ENCODE measurements around the gene PPP1R11.

PPP1R11 gene

DNA sequence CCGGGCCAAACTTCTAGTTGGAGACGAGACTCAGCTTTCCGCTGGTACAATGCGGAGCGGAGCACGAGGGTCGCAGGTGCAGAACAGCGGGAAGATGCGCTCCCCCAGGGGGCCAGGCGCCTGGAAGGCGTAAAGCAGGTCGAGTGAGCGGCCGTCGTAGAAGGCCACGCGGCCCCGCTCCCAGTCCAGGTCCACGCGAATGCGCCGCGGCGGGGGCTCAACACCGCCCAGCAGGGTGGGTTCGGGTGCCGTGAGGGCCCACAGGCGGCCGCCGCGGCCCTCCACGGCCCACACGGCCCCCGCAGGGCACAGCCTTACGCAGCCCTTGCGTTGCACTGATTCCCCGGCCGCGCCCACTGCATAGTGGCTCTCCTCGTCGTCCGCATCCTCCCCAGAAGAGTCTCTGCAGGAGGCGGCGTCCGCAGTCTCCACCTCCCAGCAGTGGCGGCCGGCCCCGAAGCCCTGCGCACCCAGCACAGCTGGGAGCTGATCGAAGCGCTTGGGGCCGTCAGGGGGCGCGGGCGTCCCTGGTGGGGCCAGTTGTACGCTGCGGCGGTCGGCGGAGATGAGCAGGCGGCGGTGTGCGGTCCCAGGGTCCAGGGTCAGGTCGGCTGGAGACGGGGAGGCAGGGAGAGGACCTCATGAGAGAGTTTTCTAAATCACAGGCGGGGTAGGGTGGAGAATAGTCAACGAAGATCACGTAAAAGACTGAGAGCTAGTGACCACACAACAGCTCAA is 4.3 kb downstream of the PPP1R11 start:
- Histone ChIP-seq H3K79me2 (ENCODE audit: control insufficient read depth, insufficient read depth, low read length) (no peaks in the 10 kb centered on the region), H3K36me3 (ENCODE audit: control insufficient read depth, insufficient read depth, low read length) (no peaks in the 10 kb centered on the region), H3K4me1 (ENCODE audit: control insufficient read depth, low read depth, low read length) (no peaks in the 10 kb centered on the region), H4K5ac (ENCODE audit: low read length) (no peak overlapping the region), H2BK5ac (ENCODE audit: low read length) (no peak overlapping the region), H2BK120ac (ENCODE audit: low read depth, low read length) (no peak overlapping the region), H3K18ac (ENCODE audit: low read length) (no peak overlapping the region), H3K27me3 (ENCODE audit: insufficient read depth, low read length, poor library complexity) (peaks cover 53% of the 10 kb centered on the region), H2AK5ac (ENCODE audit: low read length) (no peak overlapping the region), H3K56ac (ENCODE audit: low read length) (peak overlapping the region; percentile 34), H3K79me1 (ENCODE audit: low read length) (no peaks in the 10 kb centered on the region), H3K23ac (ENCODE audit: low read length) (no peak overlapping the region), H3K4me3 (ENCODE audit: low read length) (no peak overlapping the region), H3K4me2 (ENCODE audit: low read length) (peak overlapping the region; percentile 5), H3K4ac (ENCODE audit: low read depth, low read length) (no peak overlapping the region), H2BK15ac (replicated peaks; ENCODE audit: low read depth) (no peak overlapping the region), H3K27ac (ENCODE audit: low read depth, low read length) (no peak overlapping the region), H3K9ac (ENCODE audit: low read length) (no peak overlapping the region), H4K8ac (ENCODE audit: low read depth, low read length) (no peak overlapping the region)
- DNase-seq: no peak
- WGBS (ENCODE audit: extremely low coverage, insufficient coverage, low lambda C conversion rate): no CpG with 5 or more reads among the region's 68 CpGs

DNA sequence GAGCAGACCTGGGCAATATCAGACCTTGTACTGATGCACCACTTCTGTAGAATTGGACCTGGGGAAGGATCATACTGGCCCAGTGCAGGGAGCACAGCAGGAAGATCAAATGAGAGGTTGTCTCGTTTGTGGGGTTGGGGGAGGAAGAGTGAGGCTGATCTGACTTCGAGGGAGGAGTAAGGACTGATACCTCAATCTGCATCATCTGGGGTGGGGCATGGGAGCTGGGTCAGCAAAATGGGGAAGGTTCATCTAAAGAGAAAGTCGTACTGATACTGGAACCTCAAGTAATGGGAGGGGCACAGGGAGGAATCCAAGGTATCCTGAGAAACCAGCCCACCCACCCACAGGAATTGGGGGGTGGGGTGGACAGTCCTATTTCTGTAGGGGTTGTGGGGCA is 4.9 kb downstream of the PPP1R11 start:
- Histone ChIP-seq H3K4ac (ENCODE audit: low read depth, low read length) (no peak overlapping the region), H4K8ac (ENCODE audit: low read depth, low read length) (no peak overlapping the region), H3K79me1 (ENCODE audit: low read length) (no peaks in the 10 kb centered on the region), H3K9ac (ENCODE audit: low read length) (no peak overlapping the region), H3K18ac (ENCODE audit: low read length) (no peak overlapping the region), H2BK120ac (ENCODE audit: low read depth, low read length) (no peak overlapping the region), H3K4me1 (ENCODE audit: control insufficient read depth, low read depth, low read length) (no peaks in the 10 kb centered on the region), H3K79me2 (ENCODE audit: control insufficient read depth, insufficient read depth, low read length) (no peaks in the 10 kb centered on the region), H3K36me3 (ENCODE audit: control insufficient read depth, insufficient read depth, low read length) (no peaks in the 10 kb centered on the region), H2BK15ac (replicated peaks; ENCODE audit: low read depth) (no peak overlapping the region), H3K4me3 (ENCODE audit: low read length) (no peak overlapping the region), H3K27me3 (ENCODE audit: insufficient read depth, low read length, poor library complexity) (peaks cover 53% of the 10 kb centered on the region), H3K23ac (ENCODE audit: low read length) (no peak overlapping the region), H3K4me2 (ENCODE audit: low read length) (no peak overlapping the region), H3K27ac (ENCODE audit: low read depth, low read length) (no peak overlapping the region), H4K5ac (ENCODE audit: low read length) (no peak overlapping the region), H3K56ac (ENCODE audit: low read length) (no peak overlapping the region), H2AK5ac (ENCODE audit: low read length) (no peak overlapping the region), H2BK5ac (ENCODE audit: low read length) (no peak overlapping the region)
- WGBS (ENCODE audit: extremely low coverage, insufficient coverage, low lambda C conversion rate): no CpG with 5 or more reads among the region's 3 CpGs
- no peak for DNase-seq

DNA sequence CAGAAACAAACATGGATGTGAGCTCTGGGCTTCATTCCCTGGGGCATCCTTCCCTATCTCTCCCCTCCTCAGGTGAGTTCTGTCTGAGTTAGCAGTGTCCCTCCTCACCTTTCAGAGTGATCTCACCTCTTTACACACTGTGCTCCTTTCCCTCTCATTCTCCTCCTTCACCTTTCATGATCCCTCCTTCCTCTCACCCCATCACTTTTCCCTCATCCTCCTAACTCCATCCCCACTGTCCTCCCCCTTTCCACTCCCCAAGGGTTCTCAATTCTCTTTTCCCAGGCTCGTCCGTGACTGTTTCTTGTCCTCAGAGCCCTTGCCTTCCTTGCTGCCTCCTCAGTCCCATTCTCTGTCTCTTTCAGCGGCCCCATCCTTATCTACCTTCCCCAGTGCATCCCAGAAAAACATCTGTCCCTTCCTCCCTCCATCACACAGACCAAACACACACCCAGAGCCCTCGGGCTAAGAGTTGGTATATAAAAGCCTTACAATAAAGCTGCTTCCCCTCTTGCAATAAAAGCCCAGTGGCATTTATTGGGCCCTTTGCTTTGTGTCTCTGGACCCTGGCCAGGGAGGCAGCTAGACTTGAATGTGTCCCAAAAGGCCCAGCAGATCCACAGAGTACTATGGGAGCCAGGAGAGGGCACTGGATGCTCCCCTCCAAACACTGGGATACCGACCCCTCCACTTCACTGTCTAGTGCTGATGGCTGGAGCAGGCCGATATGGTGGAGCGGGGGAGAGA is 6.7 kb downstream of the PPP1R11 start:
- WGBS (ENCODE audit: extremely low coverage, insufficient coverage, low lambda C conversion rate): no CpG with 5 or more reads among the region's 7 CpGs
- Histone ChIP-seq H3K4me3 (ENCODE audit: low read length) (no peak overlapping the region), H3K79me2 (ENCODE audit: control insufficient read depth, insufficient read depth, low read length) (no peaks in the 10 kb centered on the region), H2BK5ac (ENCODE audit: low read length) (no peak overlapping the region), H3K79me1 (ENCODE audit: low read length) (no peaks in the 10 kb centered on the region), H2BK15ac (replicated peaks; ENCODE audit: low read depth) (no peak overlapping the region), H3K4ac (ENCODE audit: low read depth, low read length) (no peak overlapping the region), H3K27me3 (ENCODE audit: insufficient read depth, low read length, poor library complexity) (peaks cover 59% of the 10 kb centered on the region), H3K4me2 (ENCODE audit: low read length) (no peak overlapping the region), H3K4me1 (ENCODE audit: control insufficient read depth, low read depth, low read length) (no peaks in the 10 kb centered on the region), H3K56ac (ENCODE audit: low read length) (no peak overlapping the region), H4K5ac (ENCODE audit: low read length) (no peak overlapping the region), H3K18ac (ENCODE audit: low read length) (no peak overlapping the region), H3K27ac (ENCODE audit: low read depth, low read length) (no peak overlapping the region), H2BK120ac (ENCODE audit: low read depth, low read length) (no peak overlapping the region), H2AK5ac (ENCODE audit: low read length) (no peak overlapping the region), H3K23ac (ENCODE audit: low read length) (no peak overlapping the region), H3K9ac (ENCODE audit: low read length) (no peak overlapping the region), H4K8ac (ENCODE audit: low read depth, low read length) (no peak overlapping the region), H3K36me3 (ENCODE audit: control insufficient read depth, insufficient read depth, low read length) (no peaks in the 10 kb centered on the region)
- DNase-seq: no peak

DNA sequence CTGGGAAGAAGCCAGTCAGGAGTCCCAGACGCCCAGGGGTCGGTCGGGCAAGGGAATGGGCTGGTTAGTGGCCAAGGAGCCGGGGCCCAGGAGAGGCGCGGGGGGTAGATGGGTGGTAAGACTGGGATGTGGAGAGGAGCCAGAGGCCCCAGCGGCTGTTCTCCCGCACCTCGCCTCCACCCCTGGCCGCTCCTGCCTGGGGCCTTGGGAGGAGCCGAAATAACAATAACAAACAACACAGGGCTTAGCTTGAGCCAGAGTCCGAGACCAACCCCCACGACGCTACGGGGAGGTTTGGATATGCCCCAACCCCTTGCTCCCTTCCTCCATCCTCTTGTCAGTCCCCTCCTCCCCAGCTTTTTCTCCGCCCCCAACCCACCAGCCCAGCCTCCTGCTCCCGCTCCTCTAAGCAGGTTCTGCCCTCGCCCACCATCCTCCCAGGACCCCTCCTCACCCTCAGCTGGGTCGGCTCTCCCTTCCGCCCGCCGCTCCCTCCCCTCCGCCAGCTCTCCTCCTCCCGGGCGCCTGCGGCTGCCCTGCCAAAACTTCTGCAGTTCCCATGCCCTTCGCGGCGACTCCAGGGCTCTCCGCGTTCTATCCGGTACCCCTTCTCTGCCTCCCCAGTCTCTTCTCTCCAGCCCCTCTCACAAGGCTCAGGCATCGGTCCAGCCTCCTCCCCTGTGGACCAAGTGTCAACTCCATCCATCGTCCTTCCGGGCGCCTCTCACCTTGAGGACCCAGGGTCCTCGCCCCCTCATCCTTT is 7.5 kb downstream of the PPP1R11 start:
- H3K4ac ChIP-seq (ENCODE audit: low read depth, low read length): no peak overlapping the region

DNA sequence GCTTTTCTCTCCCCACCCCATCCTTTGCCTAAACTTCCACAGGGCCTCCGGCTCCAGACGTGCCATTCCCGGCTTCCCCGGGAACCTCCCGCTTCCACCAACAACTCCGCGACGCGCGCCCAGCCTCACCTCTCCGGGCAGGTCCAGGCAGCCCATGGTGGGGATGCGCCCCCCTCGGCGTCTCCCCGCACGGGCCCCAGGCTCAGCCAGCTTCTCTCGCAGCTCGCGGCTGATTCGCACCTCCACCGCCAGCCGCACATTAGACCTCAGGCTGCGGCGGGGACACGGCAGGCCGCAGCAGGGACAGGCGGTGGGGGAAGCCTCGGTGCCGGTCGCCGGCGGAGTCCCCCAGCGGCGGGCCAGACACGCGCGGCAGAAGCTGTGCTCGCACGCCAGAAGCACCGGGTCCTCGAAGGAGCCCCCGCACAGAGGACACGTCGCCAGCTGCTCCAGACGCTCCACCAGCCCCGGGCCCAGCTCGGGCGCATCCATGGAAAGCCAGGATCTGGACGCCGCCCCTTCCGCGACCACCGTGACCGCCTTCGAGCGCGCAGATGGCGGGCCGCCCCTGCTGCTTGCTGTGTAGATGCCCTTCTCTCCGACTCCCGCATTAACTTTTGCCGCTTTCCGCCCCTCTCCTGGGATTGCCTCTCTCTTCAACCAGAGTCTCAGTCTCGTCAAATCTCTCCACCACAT is 8.2 kb downstream of the PPP1R11 start, which contains the start of gene RNF39:
RNF39 (minus strand) TSS at position 676 of the 696 bp plus-strand sequence; CDS start at position 492, 184 bp downstream.
- H3K36me3 ChIP-seq (ENCODE audit: control insufficient read depth, insufficient read depth, low read length): no peaks in the 10 kb centered on the region
- H4K5ac ChIP-seq (ENCODE audit: low read length): no peak within 1 kb of the TSS
- H3K23ac ChIP-seq (ENCODE audit: low read length): no peak within 1 kb of the TSS
- no peak within 1 kb of the TSS for H3K18ac ChIP-seq (ENCODE audit: low read length)
- H2BK120ac ChIP-seq (ENCODE audit: low read depth, low read length): no peak within 1 kb of the TSS
- no CpG with 5 or more reads among the region's 64 CpGs for WGBS (ENCODE audit: extremely low coverage, insufficient coverage, low lambda C conversion rate)
- peak within 1 kb of the TSS; percentile 87 for H3K4me2 ChIP-seq (ENCODE audit: low read length)
- H2AK5ac ChIP-seq (ENCODE audit: low read length): no peak within 1 kb of the TSS
- no peaks in the 10 kb centered on the region for H3K4me1 ChIP-seq (ENCODE audit: control insufficient read depth, low read depth, low read length)
- H3K9ac ChIP-seq (ENCODE audit: low read length): peak within 1 kb of the TSS; percentile 50
- no peaks in the 10 kb centered on the region for H3K79me2 ChIP-seq (ENCODE audit: control insufficient read depth, insufficient read depth, low read length)
- no peak for DNase-seq
- H2BK5ac ChIP-seq (ENCODE audit: low read length): no peak within 1 kb of the TSS
- no peak within 1 kb of the TSS for H3K4ac ChIP-seq (ENCODE audit: low read depth, low read length)
- H4K8ac ChIP-seq (ENCODE audit: low read depth, low read length): no peak within 1 kb of the TSS
- no peak within 1 kb of the TSS for H2BK15ac ChIP-seq (replicated peaks; ENCODE audit: low read depth)
- H3K79me1 ChIP-seq (ENCODE audit: low read length): no peaks in the 10 kb centered on the region
- H3K27me3 ChIP-seq (ENCODE audit: insufficient read depth, low read length, poor library complexity): peaks cover 63% of the 10 kb centered on the region
- no peak within 1 kb of the TSS for H3K27ac ChIP-seq (ENCODE audit: low read depth, low read length)
- peak within 1 kb of the TSS; percentile 74 for H3K56ac ChIP-seq (ENCODE audit: low read length)
- peak within 1 kb of the TSS; percentile 29 for H3K4me3 ChIP-seq (ENCODE audit: low read length)

More for the DNA sequence above, 7.5 kb downstream of the PPP1R11 start:
- Histone ChIP-seq H3K18ac (ENCODE audit: low read length) (no peak overlapping the region), H3K56ac (ENCODE audit: low read length) (peak overlapping the region; percentile 74), H3K4me1 (ENCODE audit: control insufficient read depth, low read depth, low read length) (no peaks in the 10 kb centered on the region), H3K27me3 (ENCODE audit: insufficient read depth, low read length, poor library complexity) (peaks cover 63% of the 10 kb centered on the region), H2BK15ac (replicated peaks; ENCODE audit: low read depth) (no peak overlapping the region), H2AK5ac (ENCODE audit: low read length) (no peak overlapping the region), H3K27ac (ENCODE audit: low read depth, low read length) (no peak overlapping the region), H3K4me3 (ENCODE audit: low read length) (peak overlapping the region; percentile 29), H3K4me2 (ENCODE audit: low read length) (peak overlapping the region; percentile 87), H2BK120ac (ENCODE audit: low read depth, low read length) (no peak overlapping the region), H3K36me3 (ENCODE audit: control insufficient read depth, insufficient read depth, low read length) (no peaks in the 10 kb centered on the region), H3K79me1 (ENCODE audit: low read length) (no peaks in the 10 kb centered on the region), H3K79me2 (ENCODE audit: control insufficient read depth, insufficient read depth, low read length) (no peaks in the 10 kb centered on the region), H2BK5ac (ENCODE audit: low read length) (no peak overlapping the region), H4K5ac (ENCODE audit: low read length) (no peak overlapping the region), H3K23ac (ENCODE audit: low read length) (no peak overlapping the region), H3K9ac (ENCODE audit: low read length) (peak overlapping the region; percentile 50), H4K8ac (ENCODE audit: low read depth, low read length) (no peak overlapping the region)
- no CpG with 5 or more reads among the region's 37 CpGs for whole genome bisulfite sequencing (ENCODE audit: extremely low coverage, insufficient coverage, low lambda C conversion rate)
- peak; percentile 50 for DNase-seq
